ENCODE results near the gene RASEF.
A peak's percentile ranks its signal among the peaks of the same experiment; 100 is the strongest.

RASEF gene

GRCh38 chr9:83067579-83067978 is 4.6 kb upstream of the RASEF start:
- Histone ChIP-seq H2BK120ac (ENCODE audit: low read depth, low read length) (no peak overlapping the region), H3K9me3 (replicated peaks in 1 of 2; ENCODE audit: control insufficient read depth in 2 of 2, insufficient read depth in 1 of 2, low read depth in 1 of 2, low read length in 2 of 2) (no peaks in the 10 kb centered on the region), H3K79me1 (ENCODE audit: low read depth, low read length) (no peaks in the 10 kb centered on the region), H3K27me3 (ENCODE audit: control insufficient read depth in 3 of 3, insufficient read depth in 3 of 3, low read depth in 1 of 3, low read length in 3 of 3) (peaks cover 0 to 37% (median 12%) of the 10 kb centered on the region in 3 experiments), H3K14ac (ENCODE audit: low read length) (no peak overlapping the region), H4K91ac (ENCODE audit: low read depth, low read length, poor library complexity) (no peak overlapping the region), H3K4me3 (ENCODE audit: low read length in 2 of 2) (no peak overlapping the region), H3K4me1 (ENCODE audit: control insufficient read depth in 2 of 2, insufficient read depth in 1 of 2, low read depth in 1 of 2, low read length in 2 of 2) (no peaks in the 10 kb centered on the region), H2BK5ac (ENCODE audit: low read length) (no peak overlapping the region), H2BK12ac (ENCODE audit: low read length) (no peak overlapping the region), H2AFZ (ENCODE audit: low read length) (no peak overlapping the region), H3K18ac (ENCODE audit: low read length) (no peak overlapping the region), H3K27ac (replicated peaks; ENCODE audit: low read length) (no peak overlapping the region), H3K4me2 (ENCODE audit: insufficient read depth, low read length, poor library complexity, severe bottlenecking) (no peak overlapping the region), H2BK15ac (ENCODE audit: low read length) (no peak overlapping the region), H2AK5ac (ENCODE audit: low read depth, low read length) (no peak overlapping the region), H3K36me3 (replicated peaks in 1 of 2; ENCODE audit: control insufficient read depth in 2 of 2, insufficient read depth in 2 of 2, low read length in 2 of 2) (no peaks in the 10 kb centered on the region), H3K4ac (ENCODE audit: low read length) (no peak overlapping the region), H3K9ac (ENCODE audit: low read depth, low read length, poor library complexity) (no peak overlapping the region), H3K23ac (ENCODE audit: low read depth, low read length, poor library complexity) (no peak overlapping the region), H4K8ac (ENCODE audit: low read depth, low read length) (no peak overlapping the region)
- no peak for DNase-seq (ENCODE audit: low spot score)
- WGBS, 2 donors (ENCODE audit: extremely low coverage in 2 of 2, insufficient read length in 2 of 2, insufficient replicate concordance in 1 of 2): no CpG with 5 or more reads among the region's 2 CpGs

GRCh38 chr9:83066771-83067170 is 3.8 kb upstream of the RASEF start:
- no peaks in the 10 kb centered on the region for H3K36me3 ChIP-seq (replicated peaks in 1 of 2; ENCODE audit: control insufficient read depth in 2 of 2, insufficient read depth in 2 of 2, low read length in 2 of 2)
- no peak overlapping the region for H2BK120ac ChIP-seq (ENCODE audit: low read depth, low read length)
- no peak overlapping the region for H3K18ac ChIP-seq (ENCODE audit: low read length)
- H2AK5ac ChIP-seq (ENCODE audit: low read depth, low read length): no peak overlapping the region
- no peak overlapping the region for H3K23ac ChIP-seq (ENCODE audit: low read depth, low read length, poor library complexity)
- WGBS, 2 donors (ENCODE audit: extremely low coverage in 2 of 2, insufficient read length in 2 of 2, insufficient replicate concordance in 1 of 2): no CpG with 5 or more reads among the region's 5 CpGs
- no peak overlapping the region for H3K4me2 ChIP-seq (ENCODE audit: insufficient read depth, low read length, poor library complexity, severe bottlenecking)
- H3K79me1 ChIP-seq (ENCODE audit: low read depth, low read length): no peaks in the 10 kb centered on the region
- no peak overlapping the region for H3K27ac ChIP-seq (replicated peaks; ENCODE audit: low read length)
- H4K8ac ChIP-seq (ENCODE audit: low read depth, low read length): no peak overlapping the region
- no peak overlapping the region for H2BK12ac ChIP-seq (ENCODE audit: low read length)
- peaks cover 0 to 1% of the 10 kb centered on the region in 2 donors for H3K4me1 ChIP-seq (ENCODE audit: control insufficient read depth in 2 of 2, insufficient read depth in 1 of 2, low read depth in 1 of 2, low read length in 2 of 2)
- H2BK15ac ChIP-seq (ENCODE audit: low read length): no peak overlapping the region
- no peak overlapping the region for H2BK5ac ChIP-seq (ENCODE audit: low read length)
- H3K14ac ChIP-seq (ENCODE audit: low read length): no peak overlapping the region
- peaks cover 7 to 45% (median 20%) of the 10 kb centered on the region in 3 experiments for H3K27me3 ChIP-seq (ENCODE audit: control insufficient read depth in 3 of 3, insufficient read depth in 3 of 3, low read depth in 1 of 3, low read length in 3 of 3)
- H4K91ac ChIP-seq (ENCODE audit: low read depth, low read length, poor library complexity): no peak overlapping the region
- H3K9ac ChIP-seq (ENCODE audit: low read depth, low read length, poor library complexity): no peak overlapping the region
- no peak overlapping the region for H3K4ac ChIP-seq (ENCODE audit: low read length)
- no peak overlapping the region for H3K4me3 ChIP-seq (ENCODE audit: low read length in 2 of 2)
- H2AFZ ChIP-seq (ENCODE audit: low read length): no peak overlapping the region
- no peak for DNase-seq (ENCODE audit: low spot score)
- H3K9me3 ChIP-seq (replicated peaks in 1 of 2; ENCODE audit: control insufficient read depth in 2 of 2, insufficient read depth in 1 of 2, low read depth in 1 of 2, low read length in 2 of 2): no peaks in the 10 kb centered on the region

GRCh38 chr9:83065233-83065632 is 2.3 kb upstream of the RASEF start:
- no CpG with 5 or more reads among the region's 1 CpG for WGBS, 2 donors (ENCODE audit: extremely low coverage in 2 of 2, insufficient read length in 2 of 2, insufficient replicate concordance in 1 of 2)
- no peak overlapping the region for H2BK12ac ChIP-seq (ENCODE audit: low read length)
- H3K27me3 ChIP-seq (ENCODE audit: control insufficient read depth in 3 of 3, insufficient read depth in 3 of 3, low read depth in 1 of 3, low read length in 3 of 3): peaks cover 10 to 60% (median 33%) of the 10 kb centered on the region in 3 experiments

GRCh38 chr9:83061990-83062650 is 822 bp downstream of the RASEF start:
- Histone ChIP-seq H3K9me3 (replicated peaks in 1 of 2; ENCODE audit: control insufficient read depth in 2 of 2, insufficient read depth in 1 of 2, low read depth in 1 of 2, low read length in 2 of 2) (no peaks in the 10 kb centered on the region), H2BK12ac (ENCODE audit: low read length) (no peak overlapping the region), H2AK5ac (ENCODE audit: low read depth, low read length) (no peak overlapping the region), H3K4me3 (ENCODE audit: low read length in 2 of 2) (peak overlapping the region in 1 of 2 donors; percentile 78), H3K36me3 (replicated peaks in 1 of 2; ENCODE audit: control insufficient read depth in 2 of 2, insufficient read depth in 2 of 2, low read length in 2 of 2) (no peaks in the 10 kb centered on the region), H3K4ac (ENCODE audit: low read length) (no peak overlapping the region), H2BK15ac (ENCODE audit: low read length) (peak overlapping the region; percentile 51), H3K18ac (ENCODE audit: low read length) (peak overlapping the region; percentile 82), H3K79me1 (ENCODE audit: low read depth, low read length) (no peaks in the 10 kb centered on the region), H3K23ac (ENCODE audit: low read depth, low read length, poor library complexity) (peak overlapping the region; percentile 56), H4K91ac (ENCODE audit: low read depth, low read length, poor library complexity) (no peak overlapping the region), H2AFZ (ENCODE audit: low read length) (peak overlapping the region; percentile 83), H3K4me1 (ENCODE audit: control insufficient read depth in 2 of 2, insufficient read depth in 1 of 2, low read depth in 1 of 2, low read length in 2 of 2) (peaks cover 0 to 1% of the 10 kb centered on the region in 2 donors), H3K27ac (replicated peaks; ENCODE audit: low read length) (no peak overlapping the region), H3K27me3 (ENCODE audit: control insufficient read depth in 3 of 3, insufficient read depth in 3 of 3, low read depth in 1 of 3, low read length in 3 of 3) (peaks cover 10 to 71% (median 36%) of the 10 kb centered on the region in 3 experiments), H3K4me2 (ENCODE audit: insufficient read depth, low read length, poor library complexity, severe bottlenecking) (peak overlapping the region; percentile 99), H3K9ac (ENCODE audit: low read depth, low read length, poor library complexity) (peak overlapping the region; percentile 3), H2BK5ac (ENCODE audit: low read length) (no peak overlapping the region), H2BK120ac (ENCODE audit: low read depth, low read length) (no peak overlapping the region), H4K8ac (ENCODE audit: low read depth, low read length) (no peak overlapping the region), H3K14ac (ENCODE audit: low read length) (no peak overlapping the region)
- DNase-seq (ENCODE audit: low spot score): peak; percentile 38
- no CpG with 5 or more reads among the region's 53 CpGs for WGBS, 2 donors (ENCODE audit: extremely low coverage in 2 of 2, insufficient read length in 2 of 2, insufficient replicate concordance in 1 of 2)

More at GRCh38 chr9:83065233-83065632, 2.3 kb upstream of the RASEF start:
- no peak overlapping the region for H4K8ac ChIP-seq (ENCODE audit: low read depth, low read length)
- H4K91ac ChIP-seq (ENCODE audit: low read depth, low read length, poor library complexity): no peak overlapping the region
- H2AK5ac ChIP-seq (ENCODE audit: low read depth, low read length): no peak overlapping the region
- H3K4me2 ChIP-seq (ENCODE audit: insufficient read depth, low read length, poor library complexity, severe bottlenecking): no peak overlapping the region
- H3K4me3 ChIP-seq (ENCODE audit: low read length in 2 of 2): no peak overlapping the region
- H3K27ac ChIP-seq (replicated peaks; ENCODE audit: low read length): no peak overlapping the region
- H2AFZ ChIP-seq (ENCODE audit: low read length): no peak overlapping the region
- no peaks in the 10 kb centered on the region for H3K79me1 ChIP-seq (ENCODE audit: low read depth, low read length)
- H3K4me1 ChIP-seq (ENCODE audit: control insufficient read depth in 2 of 2, insufficient read depth in 1 of 2, low read depth in 1 of 2, low read length in 2 of 2): peaks cover 0 to 1% of the 10 kb centered on the region in 2 donors
- H3K18ac ChIP-seq (ENCODE audit: low read length): no peak overlapping the region
- H3K23ac ChIP-seq (ENCODE audit: low read depth, low read length, poor library complexity): no peak overlapping the region
- no peak overlapping the region for H3K9ac ChIP-seq (ENCODE audit: low read depth, low read length, poor library complexity)
- DNase-seq (ENCODE audit: low spot score): no peak
- no peak overlapping the region for H2BK120ac ChIP-seq (ENCODE audit: low read depth, low read length)
- no peak overlapping the region for H3K14ac ChIP-seq (ENCODE audit: low read length)
- H2BK5ac ChIP-seq (ENCODE audit: low read length): no peak overlapping the region
- H3K36me3 ChIP-seq (replicated peaks in 1 of 2; ENCODE audit: control insufficient read depth in 2 of 2, insufficient read depth in 2 of 2, low read length in 2 of 2): no peaks in the 10 kb centered on the region
- H3K9me3 ChIP-seq (replicated peaks in 1 of 2; ENCODE audit: control insufficient read depth in 2 of 2, insufficient read depth in 1 of 2, low read depth in 1 of 2, low read length in 2 of 2): no peaks in the 10 kb centered on the region
- no peak overlapping the region for H3K4ac ChIP-seq (ENCODE audit: low read length)
- H2BK15ac ChIP-seq (ENCODE audit: low read length): no peak overlapping the region
